ENCODE measurements around the gene JAG2.

Gene JAG2

GRCh38 chr14:105163040-105163742, 5.4 kb downstream of the JAG2 start:
- DNase-seq = peak; percentile 45

- no peak for DNase-seq
Observed at GRCh38 chr14:105162669-105162979, 6.0 kb downstream of the JAG2 start.

GRCh38 chr14:105161964-105162668, 6.5 kb downstream of the JAG2 start:
- DNase-seq = no peak

- peak; percentile 54 for DNase-seq
Observed at GRCh38 chr14:105161309-105161708, 7.3 kb downstream of the JAG2 start.

GRCh38 chr14:105160776-105161175, 7.8 kb downstream of the JAG2 start:
- no peak for DNase-seq

- no peak for DNase-seq
Observed at GRCh38 chr14:105159344-105159743, 9.2 kb downstream of the JAG2 start.

GRCh38 chr14:105158794-105159193, 9.8 kb downstream of the JAG2 start:
- no peak for DNase-seq

GRCh38 chr14:105157872-105158271, 10.7 kb downstream of the JAG2 start:
- DNase-seq = no peak

GRCh38 chr14:105156414-105157375, 11.9 kb downstream of the JAG2 start:
- no peak for DNase-seq

- no peak for DNase-seq
Observed at GRCh38 chr14:105155681-105156413, 12.7 kb downstream of the JAG2 start.

GRCh38 chr14:105155071-105155651, 13.4 kb downstream of the JAG2 start:
- no peak for DNase-seq

- no peak for DNase-seq
Observed at GRCh38 chr14:105154476-105154871, 14.1 kb downstream of the JAG2 start.

GRCh38 chr14:105153739-105154475, 14.7 kb downstream of the JAG2 start:
- no peak for DNase-seq

- DNase-seq = no peak
Observed at GRCh38 chr14:105153331-105153731, 15.2 kb downstream of the JAG2 start.

- DNase-seq = no peak
Observed at GRCh38 chr14:105152794-105153241, 15.8 kb downstream of the JAG2 start.

- no peak for DNase-seq
Observed at GRCh38 chr14:105151838-105152793, 16.5 kb downstream of the JAG2 start.

GRCh38 chr14:105151084-105151837, 17.3 kb downstream of the JAG2 start:
- DNase-seq = no peak

GRCh38 chr14:105150368-105151083, 18.1 kb downstream of the JAG2 start:
- DNase-seq = no peak

- no peak for DNase-seq
Observed at GRCh38 chr14:105150026-105150367, 18.6 kb downstream of the JAG2 start.
